BJ (cell line): ENCODE measurements around the gene STK39. TPM values are rescaled to one million over a fixed set of nuclear protein-coding genes. Genes with fewer than 3 reads are reported as not detected.

Experiments
- CTCF ChIA-PET: fragments of 350-600 bp; formaldehyde crosslinking; extraction: SDS; loops from one replicate; lab custom pipeline; 2021; ENCODE audit warnings: antibody characterized with exemption, inconsistent platforms; lab: Yijun Ruan, JAX
- POLR2A ChIA-PET: fragments of 300-600 bp; sonication (Branson Sonifier 250); formaldehyde crosslinking; extraction: SDS; loops from one replicate; lab custom pipeline; 2021; ENCODE audit warnings: antibody characterized with exemption; lab: Charles Lee
- DNase-seq: peaks from one replicate; pipeline ENCODE4 v3.0.0-alpha.2; 2011; ENCODE audit warnings: low read depth
- H3K27me3 ChIP-seq: 2 replicates; pipeline ENCODE4 v1.6.0; 2011; ENCODE audit warnings: low read length; ENCODE audit not compliant: control insufficient read depth, insufficient read depth
- H3K36me3 ChIP-seq: 2 replicates; pipeline ENCODE4 v1.5.1; 2011; ENCODE audit warnings: low read length; ENCODE audit not compliant: control insufficient read depth, insufficient read depth
- H3K4me3 ChIP-seq: 2 replicates; pipeline ENCODE4 v1.5.1; 2011; ENCODE audit warnings: low read depth, mild to moderate bottlenecking, control low read depth, low read length
- polyA plus RNA-seq: library from polyadenylated mRNA; depleted of rRNA; stranded (reverse); fragments of >200 nt; gene quantifications from 2 replicates; pipeline ENCODE4 v1.2.3, GENCODE V29; 2011
- TF ChIP-seq, protein P1 (sequence below): IDR thresholded peaks from 2 replicates; pipeline ENCODE4 v1.5.1; 2011; ENCODE audit warnings: low read depth, mild to moderate bottlenecking, control low read depth, inconsistent platforms, low read length, moderate library complexity; ENCODE audit not compliant: insufficient read depth

Gene STK39
- polyA plus RNA-seq, 1 experiment = 7.6 TPM

DNA sequence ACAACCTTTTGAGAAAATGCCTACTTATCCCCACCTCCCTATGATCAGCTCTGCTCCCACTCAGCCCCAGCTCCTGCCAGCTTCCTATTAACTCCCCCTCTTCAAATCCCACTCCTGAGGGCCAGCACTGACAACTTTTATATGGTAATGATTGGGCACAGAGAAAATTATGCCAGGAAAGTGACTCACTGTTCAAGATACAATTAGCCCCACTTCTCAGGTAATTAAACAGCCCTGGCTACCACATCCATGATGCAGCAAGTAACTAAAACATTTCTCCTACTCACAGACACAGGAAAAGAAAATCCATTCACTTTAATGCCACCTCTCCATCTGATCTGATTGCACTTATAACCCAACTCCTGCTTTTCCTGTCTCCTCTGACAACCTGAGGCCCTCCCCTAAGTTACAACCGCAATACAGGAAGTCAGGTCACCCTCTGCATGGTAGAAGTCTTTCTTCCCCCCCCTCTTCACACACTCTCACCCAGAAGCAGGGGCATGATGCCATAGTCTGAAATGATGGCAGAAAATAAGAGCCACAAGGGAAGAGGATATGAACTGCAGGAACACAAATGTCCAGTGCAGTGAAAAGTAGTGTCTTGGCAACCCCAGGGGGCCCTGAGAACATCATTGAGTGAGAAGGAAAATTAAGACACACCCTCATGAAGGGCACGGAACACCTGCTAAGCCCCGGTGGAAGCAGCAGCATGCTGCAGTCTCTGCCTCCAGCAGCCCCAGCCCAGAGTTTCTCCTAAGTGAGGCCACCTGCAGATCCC, 54.4 kb downstream of the STK39 start:
- TF ChIP-seq, protein P1, sequence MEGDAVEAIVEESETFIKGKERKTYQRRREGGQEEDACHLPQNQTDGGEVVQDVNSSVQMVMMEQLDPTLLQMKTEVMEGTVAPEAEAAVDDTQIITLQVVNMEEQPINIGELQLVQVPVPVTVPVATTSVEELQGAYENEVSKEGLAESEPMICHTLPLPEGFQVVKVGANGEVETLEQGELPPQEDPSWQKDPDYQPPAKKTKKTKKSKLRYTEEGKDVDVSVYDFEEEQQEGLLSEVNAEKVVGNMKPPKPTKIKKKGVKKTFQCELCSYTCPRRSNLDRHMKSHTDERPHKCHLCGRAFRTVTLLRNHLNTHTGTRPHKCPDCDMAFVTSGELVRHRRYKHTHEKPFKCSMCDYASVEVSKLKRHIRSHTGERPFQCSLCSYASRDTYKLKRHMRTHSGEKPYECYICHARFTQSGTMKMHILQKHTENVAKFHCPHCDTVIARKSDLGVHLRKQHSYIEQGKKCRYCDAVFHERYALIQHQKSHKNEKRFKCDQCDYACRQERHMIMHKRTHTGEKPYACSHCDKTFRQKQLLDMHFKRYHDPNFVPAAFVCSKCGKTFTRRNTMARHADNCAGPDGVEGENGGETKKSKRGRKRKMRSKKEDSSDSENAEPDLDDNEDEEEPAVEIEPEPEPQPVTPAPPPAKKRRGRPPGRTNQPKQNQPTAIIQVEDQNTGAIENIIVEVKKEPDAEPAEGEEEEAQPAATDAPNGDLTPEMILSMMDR = no peak
- ChIA-PET CTCF (no interaction called here), POLR2A (no interaction called here)
- Histone ChIP-seq H3K36me3 (no peaks in the 10 kb centered on the region), H3K27me3 (no peaks in the 10 kb centered on the region), H3K4me3 (no peak overlapping the region)
- DNase-seq = no peak

DNA sequence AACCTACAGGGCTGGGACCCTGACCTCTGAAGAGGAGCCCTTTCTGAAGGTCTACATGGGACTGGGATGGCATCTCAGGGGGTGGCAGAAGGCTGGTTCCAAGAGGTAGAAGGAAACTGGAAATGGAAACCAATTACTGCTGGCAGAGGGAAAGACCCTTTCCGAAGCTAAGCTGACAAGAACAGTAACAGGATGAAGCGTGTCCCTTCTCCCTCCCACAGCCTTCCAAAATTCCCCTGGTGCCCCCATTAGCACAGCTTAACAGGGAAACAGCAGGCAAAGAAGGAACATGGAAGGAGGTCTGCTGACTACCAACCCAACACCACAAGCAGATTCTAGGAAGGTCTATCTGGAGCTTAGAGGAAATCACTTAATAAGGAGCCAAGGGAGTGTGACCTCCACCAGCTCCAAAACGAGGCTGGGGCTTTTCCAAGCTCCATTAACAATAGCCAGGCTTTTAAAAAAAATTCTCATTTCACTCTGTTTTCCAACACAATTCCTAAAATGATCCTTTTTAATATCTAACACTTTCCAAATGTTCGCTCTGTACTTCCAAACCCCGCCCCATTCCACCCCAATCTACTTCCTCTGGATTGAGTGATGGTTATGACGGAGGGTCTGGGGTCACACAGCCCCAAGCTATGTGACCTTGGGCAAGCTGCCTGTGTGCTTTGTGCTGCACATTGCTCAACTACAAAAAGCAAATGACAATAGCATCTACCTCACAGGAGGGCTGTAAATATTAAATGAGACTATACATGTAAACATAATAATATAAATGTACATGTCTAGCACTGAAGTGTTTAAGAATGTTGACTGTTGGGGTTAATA, 55.2 kb downstream of the STK39 start:
- TF ChIP-seq, protein P1 = no peak
- DNase-seq = no peak

DNA sequence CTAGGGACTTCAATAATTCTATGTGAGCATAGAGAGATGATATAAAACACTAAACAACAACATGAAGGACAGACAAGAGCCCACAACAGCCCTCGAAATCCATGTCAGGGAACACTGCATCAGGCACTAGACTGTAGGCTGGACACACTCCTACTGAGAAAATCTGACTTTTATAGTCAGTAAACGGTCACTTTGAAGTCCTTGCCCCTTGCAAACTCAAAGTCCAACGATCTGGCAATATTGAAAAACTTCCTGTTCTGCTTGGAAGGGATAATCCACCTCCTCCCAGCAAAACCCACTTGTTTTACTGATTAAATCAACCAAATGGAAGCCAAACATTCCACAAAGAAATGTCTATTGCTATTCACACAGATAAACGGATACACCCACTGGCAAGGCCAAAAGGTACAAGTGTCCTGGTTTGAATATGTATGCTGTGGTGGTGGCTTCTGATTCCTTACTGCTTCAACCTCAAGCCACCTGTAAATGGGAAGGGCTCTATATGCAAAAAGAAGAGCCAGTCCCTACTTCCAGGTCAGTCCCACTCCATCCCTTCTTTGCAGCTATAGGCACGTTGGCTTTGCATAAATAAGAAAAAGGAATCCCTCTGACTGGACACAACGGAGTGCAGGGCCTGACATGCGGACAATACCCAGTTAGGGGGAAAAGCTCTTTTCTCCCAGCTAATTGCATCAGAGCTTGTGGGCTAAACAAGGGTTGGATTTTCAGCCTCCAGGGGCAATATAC, 56.6 kb downstream of the STK39 start:
- Histone ChIP-seq H3K36me3 (no peaks in the 10 kb centered on the region), H3K27me3 (no peaks in the 10 kb centered on the region), H3K4me3 (no peak overlapping the region)
- TF ChIP-seq, protein P1 = no peak
- CTCF ChIA-PET = interaction anchor here (1.5 kb wide), 1 partner anchor 53 kb away, joined by 3 read pairs; no protein-coding TSS in a partner anchor
- POLR2A ChIA-PET = no interaction called here
- no peak for DNase-seq

More for the DNA sequence above, 55.2 kb downstream of the STK39 start:
- no peaks in the 10 kb centered on the region for H3K27me3 ChIP-seq
- H3K4me3 ChIP-seq = no peak overlapping the region
- no peaks in the 10 kb centered on the region for H3K36me3 ChIP-seq
- ChIA-PET POLR2A (no interaction called here), CTCF (no interaction called here)

DNA sequence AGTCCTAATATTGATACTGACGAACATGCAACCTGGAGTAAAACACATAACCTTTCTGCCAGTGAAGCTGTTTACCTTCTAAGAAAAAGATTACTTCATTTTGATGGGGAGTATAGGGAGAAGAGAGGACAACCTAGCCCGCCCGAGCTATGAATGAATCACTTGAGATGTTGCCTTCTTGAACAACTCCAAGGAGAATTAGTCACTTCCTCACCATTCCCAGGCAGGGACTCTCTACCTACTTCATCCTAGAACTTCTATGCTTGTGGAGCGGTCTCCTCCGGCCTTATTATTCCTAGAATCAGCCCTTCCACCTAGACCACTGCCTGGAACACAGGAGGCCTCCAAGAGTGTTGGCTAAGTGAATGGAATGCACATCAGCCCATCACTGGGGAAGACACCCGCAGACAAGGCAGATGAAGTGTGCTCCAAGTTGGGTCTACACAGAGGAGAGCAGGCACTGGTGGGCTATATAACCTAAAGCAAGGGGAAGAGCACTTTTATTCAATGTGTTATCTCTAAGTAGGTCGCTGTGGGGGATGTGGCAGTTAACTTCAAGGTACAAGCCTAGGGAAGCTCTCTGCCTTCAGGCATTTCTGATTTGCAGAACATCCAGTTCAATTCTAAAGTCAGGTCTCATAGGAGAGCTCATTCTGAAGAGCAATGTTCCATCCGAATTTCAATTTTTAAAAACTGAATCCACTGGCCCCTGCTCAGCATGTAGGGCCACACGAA, 57.4 kb downstream of the STK39 start:
- ChIA-PET POLR2A (interaction anchor here (0.7 to 1.0 kb wide), 2 partner anchors 8 to 11 kb away, joined by 3 read pairs; no protein-coding TSS in a partner anchor), CTCF (interaction anchor here (1.5 kb wide), 1 partner anchor 52 kb away, joined by 3 read pairs; no protein-coding TSS in a partner anchor)
- TF ChIP-seq, protein P1 = no peak

More for the DNA sequence above, 57.4 kb downstream of the STK39 start:
- H3K36me3 ChIP-seq = no peaks in the 10 kb centered on the region
- H3K27me3 ChIP-seq = no peaks in the 10 kb centered on the region
- no peak for DNase-seq
- H3K4me3 ChIP-seq = no peak overlapping the region
